ENCODE data around the gene MICU2. TPM values are rescaled to one million over a fixed set of nuclear protein-coding genes. Genes with fewer than 3 reads are reported as not detected.

The MICU2 gene
- total RNA-seq, 1 donor from 2014 or later: 60.5 TPM

- no peak for DNase-seq
Measured at GRCh38 chr13:21481359-21481758, 122.6 kb downstream of the MICU2 start.

- no peak for DNase-seq
Measured at GRCh38 chr13:21478881-21479808, 124.8 kb downstream of the MICU2 start.

- DNase-seq: peak; percentile 81
Measured at GRCh38 chr13:21476893-21477472, 127.0 kb downstream of the MICU2 start.

GRCh38 chr13:21475115-21475514, 128.9 kb downstream of the MICU2 start:
- no peak for DNase-seq

GRCh38 chr13:21470785-21471184, 133.2 kb downstream of the MICU2 start:
- DNase-seq: no peak

- no peak for DNase-seq
Measured at GRCh38 chr13:21466527-21466926, 137.4 kb downstream of the MICU2 start.

- no peak for DNase-seq
Measured at GRCh38 chr13:21465710-21466160, 138.2 kb downstream of the MICU2 start.

- DNase-seq: no peak
Measured at GRCh38 chr13:21463424-21463823, 140.5 kb downstream of the MICU2 start.

GRCh38 chr13:21461131-21461530, 142.8 kb downstream of the MICU2 start:
- DNase-seq: no peak

GRCh38 chr13:21458813-21459701, 144.9 kb downstream of the MICU2 start, which contains the start of gene ZDHHC20:
ZDHHC20 (minus strand) TSS chr13:21459303; CDS start chr13:21459171, 132 bp downstream.
- peak; percentile 90 for DNase-seq

- no peak for DNase-seq
Measured at GRCh38 chr13:21458451-21458812, 145.5 kb downstream of the MICU2 start.

- DNase-seq: no peak
Measured at GRCh38 chr13:21453387-21454081, 150.4 kb downstream of the MICU2 start.

GRCh38 chr13:21450936-21451335, 153.0 kb downstream of the MICU2 start:
- DNase-seq: no peak

- no peak for DNase-seq
Measured at GRCh38 chr13:21446656-21447055, 157.3 kb downstream of the MICU2 start.

GRCh38 chr13:21445759-21446158, 158.2 kb downstream of the MICU2 start:
- no peak for DNase-seq

GRCh38 chr13:21443171-21443570, 160.8 kb downstream of the MICU2 start:
- DNase-seq: no peak

Small RNA genes within 50 kb of the gene (small RNA-seq; reads per million reads assigned to genes)
- not detected for gene RNU6-59P

Other genes with a start within 250 kb of the MICU2 start
- 159 TPM for gene ZDHHC20, start 144.9 kb downstream of the MICU2 start, total RNA-seq
- gene FGF9, start 66.9 kb upstream of the MICU2 start, total RNA-seq: 16.1 TPM